Epithelial cell of esophagus (primary cell): ENCODE measurements around the gene LRRC17.
A peak's percentile ranks its signal among the peaks of the same experiment; 100 is the strongest.

Source experiments
- DNase-seq: peaks from one replicate; pipeline ENCODE4 v3.0.0; 2010; ENCODE audit warnings: low read depth
- H3K4me3 ChIP-seq: 2 replicates; pipeline ENCODE4 v1.5.1; 2011; ENCODE audit warnings: mild to moderate bottlenecking, low read length, control low read depth
- CTCF ChIP-seq: IDR thresholded peaks from 2 replicates; pipeline ENCODE4 v1.5.1; 2011; ENCODE audit warnings: low read depth, mild to moderate bottlenecking, low read length, control low read depth, inconsistent platforms; ENCODE audit not compliant: insufficient read depth; ENCODE audit errors: missing control alignments

The LRRC17 gene

GRCh38 chr7:102912742-102913141, at the start of gene LRRC17:
TSS of gene LRRC17 (plus strand) at chr7:102913000. CDS start at chr7:102933914, 20,914 bp downstream.
- TF ChIP-seq CTCF, result no peak
- no peak for DNase-seq
- H3K4me3 ChIP-seq, result no peak within 1 kb of the TSS

- no peak for TF ChIP-seq CTCF
- no peak for DNase-seq
- H3K4me3 ChIP-seq, result no peak overlapping the region
Measured at GRCh38 chr7:102864958-102865357, 47.8 kb upstream of the LRRC17 start.

- DNase-seq, result no peak
- no peak overlapping the region for H3K4me3 ChIP-seq
- TF ChIP-seq CTCF, result no peak
Measured at GRCh38 chr7:102866535-102867215, 46.1 kb upstream of the LRRC17 start.

- no peak overlapping the region for H3K4me3 ChIP-seq
- TF ChIP-seq CTCF, result no peak
- DNase-seq, result no peak
Measured at GRCh38 chr7:102869195-102869594, 43.6 kb upstream of the LRRC17 start.

- peak; percentile 88 for DNase-seq
- no peak for TF ChIP-seq CTCF
- H3K4me3 ChIP-seq, result no peak overlapping the region
Measured at GRCh38 chr7:102872460-102872859, 40.3 kb upstream of the LRRC17 start.

GRCh38 chr7:102873470-102874165, 39.2 kb upstream of the LRRC17 start:
- H3K4me3 ChIP-seq, result no peak overlapping the region
- TF ChIP-seq CTCF, result no peak
- DNase-seq, result no peak
